Measurements from ENCODE around the gene ABCC8.
"Not testable (repeated sequence)": the region's sequence is repeated elsewhere in the genome, so short reads cannot be mapped to it uniquely, and the experiment has no call there.

Gene ABCC8

DNA sequence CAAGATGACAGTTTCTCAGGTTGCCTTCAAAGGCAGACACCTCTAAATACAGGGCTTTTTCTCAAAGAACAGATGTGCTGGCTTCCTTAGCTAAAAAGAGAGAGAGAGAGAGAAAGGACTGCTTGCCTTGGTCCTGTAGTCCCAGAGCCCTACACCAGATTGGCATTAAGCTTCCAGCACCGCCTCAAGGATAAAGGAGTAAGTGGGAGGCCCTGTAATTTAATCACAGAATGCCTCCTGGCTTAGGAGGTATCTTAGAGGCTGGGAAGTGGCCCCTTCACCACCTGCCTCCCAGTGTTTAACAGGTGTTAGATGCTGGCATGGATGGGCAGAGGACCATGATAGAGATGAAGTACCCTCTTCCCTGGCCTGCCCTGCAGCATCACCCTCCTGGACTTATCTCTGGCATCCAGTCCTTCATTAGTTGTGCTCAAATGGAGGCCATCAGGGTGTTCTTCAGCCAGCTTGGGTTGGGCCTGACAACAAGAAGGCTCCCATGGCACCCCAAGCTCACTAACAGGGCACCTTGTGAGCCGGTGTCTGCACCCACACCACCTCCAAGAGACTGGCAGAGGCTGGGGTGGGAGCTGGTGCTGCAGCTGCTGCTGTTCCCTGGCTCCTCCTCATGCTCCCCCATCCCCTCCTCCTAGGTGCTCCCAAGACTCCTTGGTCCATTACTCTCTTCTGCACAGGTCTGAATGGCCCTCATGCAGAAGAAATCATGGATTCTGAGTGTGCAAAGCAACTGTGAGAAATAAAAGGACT is 32.5 kb downstream of the ABCC8 start:
- no peaks in the 10 kb centered on the region for H3K9me3 ChIP-seq (ENCODE audit: insufficient read depth, low read depth, low read length)
- peaks cover 22% of the 10 kb centered on the region for H3K27me3 ChIP-seq (ENCODE audit: insufficient read depth, low read length)
- no peak overlapping the region for H3K27ac ChIP-seq (ENCODE audit: low read length)
- no peaks in the 10 kb centered on the region for H3K4me1 ChIP-seq (ENCODE audit: insufficient read depth, low read length)
- no peaks in the 10 kb centered on the region for H3K36me3 ChIP-seq (ENCODE audit: insufficient read depth, low read depth, low read length)
- no peak overlapping the region for H3K9ac ChIP-seq (ENCODE audit: low read depth, low read length)
- no peak overlapping the region for H3K4me3 ChIP-seq (ENCODE audit: low read length)

DNA sequence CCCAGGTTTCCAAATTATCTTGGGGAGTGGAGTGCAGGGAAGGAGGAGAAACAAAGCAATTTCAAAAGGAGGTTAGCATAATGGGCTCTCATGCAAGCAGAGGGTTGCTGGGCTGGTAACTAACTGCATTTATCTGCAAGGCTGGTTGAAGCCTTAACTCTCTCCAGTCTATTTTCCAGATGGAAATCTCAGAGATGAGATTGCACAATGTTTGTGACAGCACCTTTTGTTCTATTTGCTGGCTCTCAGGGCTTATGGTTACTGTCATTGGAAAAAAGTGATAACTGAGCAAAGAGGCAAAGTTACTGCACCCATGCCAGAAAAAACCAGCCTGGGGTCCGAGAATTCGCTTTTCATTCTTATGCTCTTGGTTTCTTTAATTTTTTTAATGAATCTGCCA is 33.2 kb downstream of the ABCC8 start:
- no peaks in the 10 kb centered on the region for H3K4me1 ChIP-seq (ENCODE audit: insufficient read depth, low read length)
- H3K9me3 ChIP-seq (ENCODE audit: insufficient read depth, low read depth, low read length), result no peaks in the 10 kb centered on the region
- no peaks in the 10 kb centered on the region for H3K36me3 ChIP-seq (ENCODE audit: insufficient read depth, low read depth, low read length)
- H3K4me3 ChIP-seq (ENCODE audit: low read length), result no peak overlapping the region
- peaks cover 29% of the 10 kb centered on the region for H3K27me3 ChIP-seq (ENCODE audit: insufficient read depth, low read length)
- H3K9ac ChIP-seq (ENCODE audit: low read depth, low read length), result no peak overlapping the region
- H3K27ac ChIP-seq (ENCODE audit: low read length), result no peak overlapping the region

- Histone ChIP-seq H3K9ac (ENCODE audit: low read depth, low read length) (no peak overlapping the region), H3K36me3 (ENCODE audit: insufficient read depth, low read depth, low read length) (no peaks in the 10 kb centered on the region), H3K27ac (ENCODE audit: low read length) (no peak overlapping the region), H3K27me3 (ENCODE audit: insufficient read depth, low read length) (peaks cover 33% of the 10 kb centered on the region), H3K4me1 (ENCODE audit: insufficient read depth, low read length) (no peaks in the 10 kb centered on the region), H3K9me3 (ENCODE audit: insufficient read depth, low read depth, low read length) (no peaks in the 10 kb centered on the region), H3K4me3 (ENCODE audit: low read length) (no peak overlapping the region)
These were observed 33.6 kb downstream of the ABCC8 start for GRCh38 chr11:17443000-17443399.

DNA sequence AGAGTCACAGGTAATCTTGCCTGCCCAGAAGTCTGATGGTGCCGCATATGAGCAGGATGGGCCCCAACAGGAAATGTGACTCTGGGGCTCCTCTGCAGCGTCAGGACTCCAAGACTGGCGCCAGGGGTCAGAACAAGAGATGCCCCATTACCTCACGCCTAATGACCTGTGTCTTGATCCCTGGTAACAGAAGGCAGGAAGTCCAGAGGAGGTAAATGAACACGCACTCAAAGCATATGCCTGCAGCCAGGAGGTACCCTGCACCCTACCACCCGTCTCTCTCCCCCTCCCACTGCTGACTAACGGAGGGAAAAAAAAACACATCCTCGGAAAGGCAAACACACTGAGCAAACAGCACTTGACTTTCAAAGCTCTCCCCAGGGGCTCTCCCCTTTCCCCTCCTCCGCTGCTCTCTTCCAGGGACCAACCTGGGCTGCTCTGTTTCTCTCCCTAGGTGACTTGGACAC is 37.3 kb downstream of the ABCC8 start:
- peaks cover 38% of the 10 kb centered on the region for H3K27me3 ChIP-seq (ENCODE audit: insufficient read depth, low read length)
- no peak overlapping the region for H3K27ac ChIP-seq (ENCODE audit: low read length)
- H3K9ac ChIP-seq (ENCODE audit: low read depth, low read length), result no peak overlapping the region
- H3K4me1 ChIP-seq (ENCODE audit: insufficient read depth, low read length), result no peaks in the 10 kb centered on the region
- H3K9me3 ChIP-seq (ENCODE audit: insufficient read depth, low read depth, low read length), result no peaks in the 10 kb centered on the region
- no peaks in the 10 kb centered on the region for H3K36me3 ChIP-seq (ENCODE audit: insufficient read depth, low read depth, low read length)
- no peak overlapping the region for H3K4me3 ChIP-seq (ENCODE audit: low read length)

DNA sequence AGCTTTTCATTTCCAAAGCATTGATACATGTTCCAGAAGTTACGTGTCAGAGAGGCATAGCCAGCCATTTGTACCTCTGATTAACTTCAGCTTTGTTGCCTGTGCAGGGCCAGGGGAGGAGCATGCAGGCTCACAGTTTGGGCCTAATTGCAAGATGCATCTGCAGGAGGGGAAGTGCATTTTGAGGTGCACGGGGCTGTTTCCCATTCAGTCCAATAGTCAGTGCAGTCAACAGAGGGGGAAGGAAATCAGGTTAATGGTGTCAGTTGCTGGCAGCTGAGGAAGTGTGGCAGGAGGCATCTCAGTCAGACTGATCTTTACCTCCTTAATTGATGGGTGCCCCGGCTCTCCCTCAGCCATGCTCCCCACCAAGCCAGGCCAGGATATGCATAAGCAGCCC is 39.3 kb downstream of the ABCC8 start:
- peaks cover 38% of the 10 kb centered on the region for H3K27me3 ChIP-seq (ENCODE audit: insufficient read depth, low read length)
- H3K9me3 ChIP-seq (ENCODE audit: insufficient read depth, low read depth, low read length), result no peaks in the 10 kb centered on the region
- no peaks in the 10 kb centered on the region for H3K36me3 ChIP-seq (ENCODE audit: insufficient read depth, low read depth, low read length)
- no peaks in the 10 kb centered on the region for H3K4me1 ChIP-seq (ENCODE audit: insufficient read depth, low read length)
- no peak overlapping the region for H3K27ac ChIP-seq (ENCODE audit: low read length)
- no peak overlapping the region for H3K4me3 ChIP-seq (ENCODE audit: low read length)
- H3K9ac ChIP-seq (ENCODE audit: low read depth, low read length), result no peak overlapping the region

DNA sequence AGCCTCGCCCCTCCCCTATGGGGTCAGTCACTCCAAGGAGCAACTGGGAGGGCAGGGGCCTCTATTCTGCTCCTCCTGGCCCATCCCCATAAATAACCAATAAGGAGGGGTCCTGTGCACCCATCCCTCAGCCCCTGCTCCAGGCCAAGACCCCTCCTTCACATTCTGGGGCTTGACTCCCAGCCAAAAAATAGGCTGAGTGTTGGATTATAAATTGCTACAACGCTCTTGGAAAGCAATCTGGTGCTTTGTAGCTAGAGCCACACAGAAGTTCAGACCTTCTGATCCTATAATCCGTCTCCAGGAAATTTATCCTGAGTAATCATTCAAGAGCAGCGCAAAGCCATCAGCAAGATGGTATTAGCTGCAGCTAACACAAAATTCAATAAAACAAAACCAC is 42.5 kb downstream of the ABCC8 start:
- Histone ChIP-seq H3K9me3 (ENCODE audit: insufficient read depth, low read depth, low read length) (no peaks in the 10 kb centered on the region), H3K27me3 (ENCODE audit: insufficient read depth, low read length) (peaks cover 16% of the 10 kb centered on the region), H3K4me1 (ENCODE audit: insufficient read depth, low read length) (no peaks in the 10 kb centered on the region), H3K4me3 (ENCODE audit: low read length) (no peak overlapping the region), H3K27ac (ENCODE audit: low read length) (no peak overlapping the region), H3K9ac (ENCODE audit: low read depth, low read length) (no peak overlapping the region), H3K36me3 (ENCODE audit: insufficient read depth, low read depth, low read length) (no peaks in the 10 kb centered on the region)

- H3K9ac ChIP-seq (ENCODE audit: low read depth, low read length), result no peak overlapping the region
- H3K9me3 ChIP-seq (ENCODE audit: insufficient read depth, low read depth, low read length), result no peaks in the 10 kb centered on the region
- H3K4me3 ChIP-seq (ENCODE audit: low read length), result no peak overlapping the region
- H3K27me3 ChIP-seq (ENCODE audit: insufficient read depth, low read length), result no peaks in the 10 kb centered on the region
- H3K4me1 ChIP-seq (ENCODE audit: insufficient read depth, low read length), result no peaks in the 10 kb centered on the region
- H3K27ac ChIP-seq (ENCODE audit: low read length), result no peak overlapping the region
- no peaks in the 10 kb centered on the region for H3K36me3 ChIP-seq (ENCODE audit: insufficient read depth, low read depth, low read length)
These were observed 44.6 kb downstream of the ABCC8 start for GRCh38 chr11:17432002-17432401.

DNA sequence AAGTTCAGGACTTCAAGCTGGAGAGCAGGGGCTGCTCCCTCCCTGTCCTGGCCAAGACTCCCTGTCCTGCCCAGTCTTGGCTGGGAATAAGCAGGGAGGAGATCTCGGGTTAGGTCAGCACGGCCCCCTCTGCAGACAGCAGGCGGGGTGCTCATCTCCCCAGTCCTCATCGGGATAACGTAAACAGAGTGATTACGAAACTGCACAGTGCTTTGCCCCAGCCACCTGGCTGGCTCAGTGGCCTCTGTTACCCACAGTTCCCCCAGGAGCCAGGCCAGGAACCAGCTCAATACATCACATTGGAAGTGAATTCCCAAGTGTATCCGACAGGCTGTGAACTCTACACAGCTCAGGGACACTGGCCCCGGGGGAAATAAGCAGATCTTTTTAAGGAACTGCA is 45.5 kb downstream of the ABCC8 start:
- H3K27ac ChIP-seq (ENCODE audit: low read length), result no peak overlapping the region
- no peaks in the 10 kb centered on the region for H3K9me3 ChIP-seq (ENCODE audit: insufficient read depth, low read depth, low read length)
- H3K36me3 ChIP-seq (ENCODE audit: insufficient read depth, low read depth, low read length), result no peaks in the 10 kb centered on the region
- H3K9ac ChIP-seq (ENCODE audit: low read depth, low read length), result no peak overlapping the region
- no peaks in the 10 kb centered on the region for H3K27me3 ChIP-seq (ENCODE audit: insufficient read depth, low read length)
- H3K4me3 ChIP-seq (ENCODE audit: low read length), result no peak overlapping the region
- H3K4me1 ChIP-seq (ENCODE audit: insufficient read depth, low read length), result no peaks in the 10 kb centered on the region

DNA sequence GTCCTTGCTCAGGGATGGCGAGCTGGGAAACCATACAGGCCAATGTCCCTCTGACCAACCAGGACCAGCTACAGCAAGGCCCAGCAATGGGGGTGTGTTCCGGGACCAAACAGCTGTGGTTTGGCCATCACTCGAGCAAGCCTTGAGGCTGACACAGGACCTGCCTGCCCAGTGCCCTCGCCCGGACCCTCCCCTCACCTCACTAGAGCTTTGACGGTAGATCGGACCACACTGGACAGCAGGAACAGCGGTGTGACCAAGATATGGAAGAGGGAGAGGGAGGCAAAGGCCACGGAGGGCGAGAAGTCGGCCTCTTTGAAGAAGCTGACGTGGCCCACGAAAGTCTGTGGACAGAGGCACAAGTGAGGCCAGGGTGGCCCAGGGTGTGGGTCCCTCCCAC is 46.0 kb downstream of the ABCC8 start:
- no peaks in the 10 kb centered on the region for H3K9me3 ChIP-seq (ENCODE audit: insufficient read depth, low read depth, low read length)

DNA sequence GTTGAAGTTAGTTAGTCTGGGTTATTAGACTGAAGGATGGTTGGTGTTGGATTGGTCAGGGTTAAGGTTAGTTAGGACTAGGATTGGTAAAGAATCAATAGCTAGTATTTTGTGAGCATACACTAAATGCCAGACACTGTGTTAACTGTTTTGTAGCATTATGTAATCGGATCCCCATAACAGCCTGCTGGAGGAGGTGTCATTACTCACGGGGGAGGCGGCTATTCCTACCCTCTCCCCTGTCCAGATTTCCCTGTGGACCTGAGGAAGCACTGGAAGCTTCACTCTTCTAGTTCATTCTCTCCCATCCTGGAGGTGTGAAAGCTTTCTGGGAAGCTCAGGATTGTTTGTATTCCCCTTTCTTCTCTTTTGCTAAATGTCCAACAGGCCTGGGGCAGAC is 47.7 kb downstream of the ABCC8 start:
- Histone ChIP-seq H3K27ac (ENCODE audit: low read length) (no peak overlapping the region), H3K4me1 (ENCODE audit: insufficient read depth, low read length) (no peaks in the 10 kb centered on the region)

More for the DNA sequence above, 46.0 kb downstream of the ABCC8 start:
- no peaks in the 10 kb centered on the region for H3K4me1 ChIP-seq (ENCODE audit: insufficient read depth, low read length)
- H3K27me3 ChIP-seq (ENCODE audit: insufficient read depth, low read length), result no peaks in the 10 kb centered on the region
- H3K27ac ChIP-seq (ENCODE audit: low read length), result no peak overlapping the region
- H3K9ac ChIP-seq (ENCODE audit: low read depth, low read length), result no peak overlapping the region
- H3K36me3 ChIP-seq (ENCODE audit: insufficient read depth, low read depth, low read length), result no peaks in the 10 kb centered on the region
- no peak overlapping the region for H3K4me3 ChIP-seq (ENCODE audit: low read length)

DNA sequence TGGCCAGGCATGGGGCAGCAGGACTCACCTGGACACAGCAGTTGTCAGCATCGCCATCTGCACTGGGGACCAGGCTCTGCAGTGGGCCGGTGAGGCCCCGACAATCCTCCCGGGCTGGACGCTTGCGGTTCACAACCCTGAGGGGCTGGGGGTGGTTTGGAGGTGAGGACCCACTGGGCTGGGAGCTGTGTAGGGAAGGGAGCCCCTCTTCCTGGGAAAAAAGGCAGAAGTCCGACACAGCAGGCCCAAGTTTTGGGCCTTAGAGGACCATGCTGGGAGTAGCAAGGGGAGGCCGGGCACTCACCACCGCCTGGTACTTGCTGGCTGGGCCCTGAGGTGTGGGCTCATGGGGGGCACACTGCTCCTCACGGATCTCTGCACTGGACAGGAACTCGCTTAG is 48.4 kb downstream of the ABCC8 start:
- no peak overlapping the region for H3K27ac ChIP-seq (ENCODE audit: low read length)
- no peaks in the 10 kb centered on the region for H3K4me1 ChIP-seq (ENCODE audit: insufficient read depth, low read length)
- no peaks in the 10 kb centered on the region for H3K9me3 ChIP-seq (ENCODE audit: insufficient read depth, low read depth, low read length)
- H3K9ac ChIP-seq (ENCODE audit: low read depth, low read length), result no peak overlapping the region
- H3K4me3 ChIP-seq (ENCODE audit: low read length), result no peak overlapping the region
- H3K36me3 ChIP-seq (ENCODE audit: insufficient read depth, low read depth, low read length), result no peaks in the 10 kb centered on the region
- no peaks in the 10 kb centered on the region for H3K27me3 ChIP-seq (ENCODE audit: insufficient read depth, low read length)

More for the DNA sequence above, 47.7 kb downstream of the ABCC8 start:
- H3K36me3 ChIP-seq (ENCODE audit: insufficient read depth, low read depth, low read length), result no peaks in the 10 kb centered on the region
- no peak overlapping the region for H3K9ac ChIP-seq (ENCODE audit: low read depth, low read length)
- no peaks in the 10 kb centered on the region for H3K27me3 ChIP-seq (ENCODE audit: insufficient read depth, low read length)
- no peaks in the 10 kb centered on the region for H3K9me3 ChIP-seq (ENCODE audit: insufficient read depth, low read depth, low read length)
- no peak overlapping the region for H3K4me3 ChIP-seq (ENCODE audit: low read length)

GRCh38 chr11:17426233-17426632 is 50.4 kb downstream of the ABCC8 start:
- not testable (repeated sequence) for H3K27me3 ChIP-seq (ENCODE audit: insufficient read depth, low read length); H3K4me1 ChIP-seq (ENCODE audit: insufficient read depth, low read length); H3K9me3 ChIP-seq (ENCODE audit: insufficient read depth, low read depth, low read length); H3K36me3 ChIP-seq (ENCODE audit: insufficient read depth, low read depth, low read length); H3K9ac ChIP-seq (ENCODE audit: low read depth, low read length); H3K4me3 ChIP-seq (ENCODE audit: low read length); H3K27ac ChIP-seq (ENCODE audit: low read length)

All from iPS-20b (cell line).